ENCODE measurements around the gene SSC5D.

GRCh38 chr19:55540619-55541018 lies 52.4 kb downstream of the SSC5D start:
- TF ChIP-seq RARB (CRISPR knock-in tag; IDR thresholded peaks at IDR 0.05): no peak
- TF ChIP-seq ZNF565 (CRISPR knock-in tag; conservative IDR thresholded peaks at IDR 0.05; ENCODE audit: low read depth): no peak
- no peak for TF ChIP-seq PATZ1 (CRISPR knock-in tag; IDR thresholded peaks at IDR 0.05; ENCODE audit: borderline replicate concordance)
- no peak for TF ChIP-seq ARNTL (CRISPR knock-in tag; IDR thresholded peaks at IDR 0.05; ENCODE audit: borderline replicate concordance, low read depth)
- TF ChIP-seq CREB5 (CRISPR knock-in tag; IDR thresholded peaks at IDR 0.05; ENCODE audit: low read depth): no peak
- no peak for TF ChIP-seq ESRRG (CRISPR knock-in tag; IDR thresholded peaks at IDR 0.05)
- no peak for TF ChIP-seq ZC3H10 (CRISPR knock-in tag; IDR thresholded peaks at IDR 0.05)
- TF ChIP-seq OSR1 (CRISPR knock-in tag; IDR thresholded peaks at IDR 0.05): no peak
- TF ChIP-seq TOX (CRISPR knock-in tag; IDR thresholded peaks at IDR 0.05; ENCODE audit: borderline replicate concordance): no peak
- no peak for TF ChIP-seq TSHZ2 (CRISPR knock-in tag; IDR thresholded peaks at IDR 0.05)

Measured in SK-N-SH treated with all-trans-retinoic acid at 6 μM for 48 hours (cell line).